Measurements from ENCODE around the gene SLC44A3.
A peak's percentile ranks its signal among the peaks of the same experiment; 100 is the strongest.

SLC44A3 gene

DNA sequence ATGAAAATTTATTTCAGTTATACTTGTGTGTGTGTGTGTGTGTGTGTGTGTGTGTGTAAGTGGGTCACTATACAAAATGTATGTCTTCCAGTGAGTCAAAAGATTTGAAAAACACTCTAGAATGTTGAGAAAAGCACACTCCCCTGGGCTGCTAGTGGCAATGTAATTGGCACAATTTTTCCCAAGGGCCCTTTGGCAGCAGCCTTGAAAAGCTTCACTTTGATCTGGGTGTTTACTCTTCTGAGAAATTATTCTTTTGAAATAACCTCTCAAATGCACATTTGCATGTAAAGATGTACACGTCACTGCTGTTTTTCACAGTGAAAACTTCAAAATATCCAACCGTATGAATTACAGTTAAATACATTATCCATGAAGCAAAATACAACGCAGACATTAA is 22.1 kb upstream of the SLC44A3 start:
- DNase-seq (ENCODE audit: low read depth, low spot score): no peak
- POLR2A ChIA-PET: no interaction called here
- CTCF ChIA-PET: interaction anchor here (0.6 to 2.9 kb wide), 3 partner anchors 9 to 285 kb away, joined by 3 to 16 read pairs (median 6); no protein-coding TSS in a partner anchor
- H3K4me3 ChIP-seq (ENCODE audit: low read depth, low read length): no peak overlapping the region
- TF ChIP-seq, protein P1, sequence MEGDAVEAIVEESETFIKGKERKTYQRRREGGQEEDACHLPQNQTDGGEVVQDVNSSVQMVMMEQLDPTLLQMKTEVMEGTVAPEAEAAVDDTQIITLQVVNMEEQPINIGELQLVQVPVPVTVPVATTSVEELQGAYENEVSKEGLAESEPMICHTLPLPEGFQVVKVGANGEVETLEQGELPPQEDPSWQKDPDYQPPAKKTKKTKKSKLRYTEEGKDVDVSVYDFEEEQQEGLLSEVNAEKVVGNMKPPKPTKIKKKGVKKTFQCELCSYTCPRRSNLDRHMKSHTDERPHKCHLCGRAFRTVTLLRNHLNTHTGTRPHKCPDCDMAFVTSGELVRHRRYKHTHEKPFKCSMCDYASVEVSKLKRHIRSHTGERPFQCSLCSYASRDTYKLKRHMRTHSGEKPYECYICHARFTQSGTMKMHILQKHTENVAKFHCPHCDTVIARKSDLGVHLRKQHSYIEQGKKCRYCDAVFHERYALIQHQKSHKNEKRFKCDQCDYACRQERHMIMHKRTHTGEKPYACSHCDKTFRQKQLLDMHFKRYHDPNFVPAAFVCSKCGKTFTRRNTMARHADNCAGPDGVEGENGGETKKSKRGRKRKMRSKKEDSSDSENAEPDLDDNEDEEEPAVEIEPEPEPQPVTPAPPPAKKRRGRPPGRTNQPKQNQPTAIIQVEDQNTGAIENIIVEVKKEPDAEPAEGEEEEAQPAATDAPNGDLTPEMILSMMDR (IDR thresholded peaks at IDR 0.05; ENCODE audit: insufficient read depth, low read length, missing control alignments): no peak

DNA sequence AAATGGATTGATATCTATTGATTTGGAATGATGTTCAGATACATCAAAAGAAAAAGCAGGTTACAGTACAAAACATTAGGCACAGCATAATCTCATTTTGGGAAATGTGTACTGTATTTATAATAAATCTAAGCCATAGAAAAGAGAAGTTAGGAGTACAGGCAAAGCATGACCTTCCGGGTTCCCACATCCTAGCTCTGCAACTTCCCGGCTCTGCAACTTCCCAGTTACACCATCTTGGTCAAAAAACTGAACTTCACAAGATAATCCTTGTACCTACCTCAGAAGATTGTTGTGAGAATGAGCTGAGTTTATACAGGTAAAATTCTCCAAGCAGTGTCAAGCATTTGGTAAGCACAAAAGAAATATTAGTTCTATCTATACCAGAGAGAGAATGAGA is 21.7 kb upstream of the SLC44A3 start:
- ChIA-PET POLR2A (no interaction called here), CTCF (interaction anchor here (0.6 to 2.9 kb wide), 3 partner anchors 8 to 285 kb away, joined by 3 to 16 read pairs (median 6); no protein-coding TSS in a partner anchor)
- TF ChIP-seq, protein P1 (IDR thresholded peaks at IDR 0.05; ENCODE audit: insufficient read depth, low read length, missing control alignments): no peak
- no peak for DNase-seq (ENCODE audit: low read depth, low spot score)
- H3K4me3 ChIP-seq (ENCODE audit: low read depth, low read length): no peak overlapping the region

DNA sequence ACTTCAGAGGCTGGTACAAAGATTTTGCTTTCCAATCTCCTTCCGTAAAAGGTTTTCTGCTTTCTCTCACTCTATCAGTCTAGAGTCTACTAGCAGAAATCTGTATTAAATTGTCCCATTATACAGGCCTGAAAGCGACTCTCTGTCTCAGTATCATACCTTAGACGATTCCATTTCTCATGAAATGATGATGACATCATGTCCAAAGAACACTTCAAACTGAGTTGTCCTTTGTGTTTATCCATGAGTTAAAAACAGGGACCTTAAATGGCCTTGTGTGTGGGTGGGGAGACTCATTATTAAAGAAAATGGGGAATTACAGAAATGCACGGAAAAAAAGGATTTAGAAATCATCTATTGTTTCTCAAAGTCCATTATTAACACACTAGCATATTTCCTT is 21.0 kb upstream of the SLC44A3 start:
- TF ChIP-seq, protein P1 (IDR thresholded peaks at IDR 0.05; ENCODE audit: insufficient read depth, low read length, missing control alignments): no peak
- no peak for DNase-seq (ENCODE audit: low read depth, low spot score)
- CTCF ChIA-PET: interaction anchor here (1.1 to 9.5 kb wide), 4 partner anchors 256 to 318 kb away, joined by 4 to 563 read pairs (median 8); no protein-coding TSS in a partner anchor
- H3K4me3 ChIP-seq (ENCODE audit: low read depth, low read length): no peak overlapping the region
- POLR2A ChIA-PET: no interaction called here

DNA sequence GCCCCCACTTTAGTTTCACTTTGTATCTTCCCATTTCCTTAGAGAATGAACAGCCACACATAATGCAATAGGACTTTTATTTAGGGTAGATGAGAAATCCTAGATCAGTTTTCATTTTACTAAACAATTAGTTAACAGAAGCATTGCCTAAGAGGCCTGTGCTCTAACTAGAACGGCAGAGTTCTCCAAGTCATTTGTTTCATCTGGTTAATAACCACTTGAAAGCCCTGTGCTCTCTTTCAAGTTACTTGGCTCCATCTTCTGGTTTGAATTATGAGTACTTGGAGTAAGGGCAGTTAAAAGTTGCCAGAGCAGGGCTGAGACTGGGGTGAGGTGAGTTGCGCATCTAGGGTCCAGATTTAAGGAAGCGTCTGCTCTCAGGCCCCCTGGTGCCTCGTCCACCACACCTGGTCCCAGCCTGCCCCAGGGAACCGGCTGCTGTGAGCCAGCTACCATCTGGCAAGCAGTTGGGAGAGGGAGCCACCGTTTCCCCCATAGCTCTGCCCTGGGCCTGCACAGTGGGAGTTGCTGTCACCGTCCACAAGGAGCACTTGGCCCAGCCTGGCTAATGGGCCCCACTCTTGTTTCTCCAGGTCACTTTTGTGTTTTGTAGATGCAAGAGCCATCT is 18.1 kb upstream of the SLC44A3 start:
- TF ChIP-seq, protein P1 (IDR thresholded peaks at IDR 0.05; ENCODE audit: insufficient read depth, low read length, missing control alignments): peak; percentile 33
- CTCF ChIA-PET: interaction anchor here (0.6 to 9.5 kb wide), 19 partner anchors 10 to 760 kb away, joined by 3 to 563 read pairs (median 5); partner anchors contain the start of gene F3
- H3K4me3 ChIP-seq (ENCODE audit: low read depth, low read length): no peak overlapping the region
- POLR2A ChIA-PET: interaction anchor here (0.6 kb wide), 1 partner anchor 758 kb away, joined by 3 read pairs; no protein-coding TSS in a partner anchor
- peak; percentile 53 for DNase-seq (ENCODE audit: low read depth, low spot score)

DNA sequence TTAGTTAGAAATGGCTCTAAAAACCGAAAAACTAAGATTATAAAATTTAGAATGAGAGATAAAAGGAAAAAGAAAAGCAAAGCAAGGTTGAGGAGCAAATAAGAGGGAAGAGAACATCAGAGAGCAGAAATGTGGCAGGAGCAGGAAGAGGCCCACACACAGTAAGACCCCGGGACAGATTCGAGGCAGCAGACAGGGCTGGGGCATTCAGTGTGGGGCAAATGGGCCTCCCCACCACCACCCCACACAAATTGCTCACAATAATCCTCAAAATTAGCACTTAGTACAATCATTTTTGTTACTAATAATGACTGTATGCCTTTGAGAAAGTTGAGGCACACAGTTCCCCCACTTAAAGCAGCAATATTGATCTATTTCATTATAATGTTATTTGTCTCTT is 17.1 kb upstream of the SLC44A3 start:
- ChIA-PET CTCF (interaction anchor here (0.9 to 9.5 kb wide), 19 partner anchors 10 to 762 kb away, joined by 3 to 563 read pairs (median 6); partner anchors contain the start of gene F3), POLR2A (no interaction called here)
- H3K4me3 ChIP-seq (ENCODE audit: low read depth, low read length): no peak overlapping the region
- TF ChIP-seq, protein P1 (IDR thresholded peaks at IDR 0.05; ENCODE audit: insufficient read depth, low read length, missing control alignments): no peak
- no peak for DNase-seq (ENCODE audit: low read depth, low spot score)

Measured in AG04449 (cell line).